Muscle layer of duodenum (tissue), 2 donors: ENCODE results near the gene C6orf15.

Source experiments
- H3K27ac ChIP-seq: one replicate; pipeline ENCODE4 v1.7.0; 2013; ENCODE audit warnings: mild to moderate bottlenecking, low read length
- H3K27me3 ChIP-seq: one replicate; pipeline ENCODE4 v1.7.0; 2013; ENCODE audit warnings: low read depth, mild to moderate bottlenecking, control low read depth, low read length
- H3K36me3 ChIP-seq, 2 donors: one replicate each; pipeline ENCODE4 v1.7.0; 2013; ENCODE audit warnings: low read length in 2 of 2, control low read depth in 1 of 2, mild to moderate bottlenecking in 1 of 2; ENCODE audit not compliant: insufficient read depth in 2 of 2, control insufficient read depth in 1 of 2
- H3K4me1 ChIP-seq, 2 donors: one replicate each; pipeline ENCODE4 v1.7.0; 2013; ENCODE audit warnings: low read length in 2 of 2, mild to moderate bottlenecking in 2 of 2, control low read depth in 1 of 2, moderate library complexity in 1 of 2; ENCODE audit not compliant: insufficient read depth in 2 of 2, control insufficient read depth in 1 of 2
- H3K4me3 ChIP-seq, 2 donors: one replicate each; pipeline ENCODE4 v1.7.0; 2013; ENCODE audit warnings: low read length in 2 of 2, low read depth in 1 of 2, mild to moderate bottlenecking in 1 of 2
- H3K9me3 ChIP-seq, 2 donors: one replicate each; pipeline ENCODE4 v1.7.0; 2013; ENCODE audit warnings: low read length in 2 of 2, control low read depth in 1 of 2, mild to moderate bottlenecking in 1 of 2; ENCODE audit not compliant: control insufficient read depth in 1 of 2
- donor health status: healthy.

C6orf15 gene

GRCh38 chr6:31112478-31112877 is at the start of gene C6orf15:
Gene C6orf15, minus strand, starts transcription at chr6:31112575. Its CDS starts 20 bp downstream, at chr6:31112555.
- Histone ChIP-seq H3K9me3 (no peaks in the 10 kb centered on the region), H3K4me3 (no peak within 1 kb of the TSS), H3K36me3 (no peaks in the 10 kb centered on the region), H3K27me3 (no peaks in the 10 kb centered on the region), H3K4me1 (peaks cover 13 to 26% of the 10 kb centered on the region in 2 donors), H3K27ac (no peak within 1 kb of the TSS)

GRCh38 chr6:31161216-31162126 is 49.1 kb upstream of the C6orf15 start:
- no peaks in the 10 kb centered on the region for H3K27me3 ChIP-seq
- no peak overlapping the region for H3K4me3 ChIP-seq
- peaks cover 4 to 17% of the 10 kb centered on the region in 2 donors for H3K4me1 ChIP-seq
- H3K36me3 ChIP-seq: no peaks in the 10 kb centered on the region
- no peaks in the 10 kb centered on the region for H3K9me3 ChIP-seq
- H3K27ac ChIP-seq: no peak overlapping the region

- Histone ChIP-seq H3K27ac (no peak overlapping the region), H3K4me1 (peaks cover 4 to 17% of the 10 kb centered on the region in 2 donors), H3K9me3 (no peaks in the 10 kb centered on the region), H3K27me3 (no peaks in the 10 kb centered on the region), H3K4me3 (peak overlapping the region; percentile 78 to 83), H3K36me3 (peaks cover 0 to 5% of the 10 kb centered on the region in 2 donors)
These were observed 46.8 kb upstream of the C6orf15 start for GRCh38 chr6:31158863-31159855.

GRCh38 chr6:31158140-31158862 is 45.9 kb upstream of the C6orf15 start, which contains the start of gene TCF19:
Gene TCF19, plus strand, starts transcription at chr6:31158589. Its CDS starts 881 bp downstream, at chr6:31159470.
- H3K27ac ChIP-seq: no peak within 1 kb of the TSS
- no peaks in the 10 kb centered on the region for H3K27me3 ChIP-seq
- peaks cover 4 to 17% of the 10 kb centered on the region in 2 donors for H3K4me1 ChIP-seq
- peaks cover 0 to 5% of the 10 kb centered on the region in 2 donors for H3K36me3 ChIP-seq
- H3K9me3 ChIP-seq: no peaks in the 10 kb centered on the region
- H3K4me3 ChIP-seq: peak within 1 kb of the TSS; percentile 78 to 83

GRCh38 chr6:31157513-31158139 is 45.3 kb upstream of the C6orf15 start, which contains the start of gene CCHCR1:
Gene CCHCR1, minus strand, starts transcription at chr6:31157802. Its CDS starts 202 bp downstream, at chr6:31157600.
- Histone ChIP-seq H3K27me3 (no peaks in the 10 kb centered on the region), H3K9me3 (no peaks in the 10 kb centered on the region), H3K27ac (no peak within 1 kb of the TSS), H3K36me3 (peaks cover 0 to 7% of the 10 kb centered on the region in 2 donors), H3K4me1 (peaks cover 4 to 17% of the 10 kb centered on the region in 2 donors), H3K4me3 (peak within 1 kb of the TSS; percentile 78 to 83)

- Histone ChIP-seq H3K9me3 (no peaks in the 10 kb centered on the region), H3K4me1 (peaks cover 4 to 17% of the 10 kb centered on the region in 2 donors), H3K27me3 (no peaks in the 10 kb centered on the region), H3K27ac (no peak overlapping the region), H3K4me3 (no peak overlapping the region), H3K36me3 (peaks cover 0 to 9% of the 10 kb centered on the region in 2 donors)
These were observed 44.3 kb upstream of the C6orf15 start for GRCh38 chr6:31156641-31157040.

GRCh38 chr6:31154436-31154835 is 42.1 kb upstream of the C6orf15 start:
- Histone ChIP-seq H3K36me3 (peaks cover 9 to 17% of the 10 kb centered on the region in 2 donors), H3K4me3 (no peak overlapping the region), H3K27ac (no peak overlapping the region), H3K4me1 (peaks cover 4 to 11% of the 10 kb centered on the region in 2 donors), H3K9me3 (no peaks in the 10 kb centered on the region), H3K27me3 (no peaks in the 10 kb centered on the region)

GRCh38 chr6:31152781-31153180 is 40.4 kb upstream of the C6orf15 start:
- peaks cover 0 to 3% of the 10 kb centered on the region in 2 donors for H3K4me1 ChIP-seq
- H3K36me3 ChIP-seq: peaks cover 9 to 21% of the 10 kb centered on the region in 2 donors
- H3K4me3 ChIP-seq: no peak overlapping the region
- no peak overlapping the region for H3K27ac ChIP-seq
- no peaks in the 10 kb centered on the region for H3K27me3 ChIP-seq
- H3K9me3 ChIP-seq: no peaks in the 10 kb centered on the region

- no peak overlapping the region for H3K27ac ChIP-seq
- H3K36me3 ChIP-seq: peaks cover 9 to 35% of the 10 kb centered on the region in 2 donors
- H3K27me3 ChIP-seq: no peaks in the 10 kb centered on the region
- no peak overlapping the region for H3K4me3 ChIP-seq
- H3K9me3 ChIP-seq: no peaks in the 10 kb centered on the region
- no peaks in the 10 kb centered on the region for H3K4me1 ChIP-seq
These were observed 37.6 kb upstream of the C6orf15 start for GRCh38 chr6:31149827-31150447.

GRCh38 chr6:31145386-31145785 is 33.0 kb upstream of the C6orf15 start:
- peaks cover 0 to 11% of the 10 kb centered on the region in 2 donors for H3K4me1 ChIP-seq
- H3K27me3 ChIP-seq: no peaks in the 10 kb centered on the region
- H3K27ac ChIP-seq: no peak overlapping the region
- peaks cover 5 to 29% of the 10 kb centered on the region in 2 donors for H3K36me3 ChIP-seq
- H3K9me3 ChIP-seq: no peaks in the 10 kb centered on the region
- H3K4me3 ChIP-seq: no peak overlapping the region
